Testis (tissue), 3 donors: Measurements from ENCODE around the gene ITPR2. TPM values are rescaled to one million over a fixed set of nuclear protein-coding genes. Genes with fewer than 3 reads are reported as not detected.

ENCODE experiments used
- DNase-seq: peaks from one replicate; pipeline ENCODE4 v3.0.0-alpha.2; 2019
- H3K27ac ChIP-seq, 2 donors: fragments of 200-600 bp; sonication (generic); one replicate each; pipeline ENCODE4 v1.5.1; 2019
- H3K27me3 ChIP-seq: fragments of 200-600 bp; sonication (generic); one replicate; pipeline ENCODE4 v1.5.1; 2019
- H3K36me3 ChIP-seq: fragments of 200-600 bp; sonication (generic); one replicate; pipeline ENCODE4 v1.5.1; 2017; ENCODE audit warnings: low read depth; ENCODE audit errors: missing control alignments
- H3K4me1 ChIP-seq: fragments of 200-600 bp; sonication (generic); one replicate; pipeline ENCODE4 v1.5.1; 2019
- H3K4me3 ChIP-seq, 2 donors: fragments of 200-600 bp; sonication (generic); one replicate each; pipeline ENCODE4 v1.5.1; 2017 to 2019
- H3K9me3 ChIP-seq: fragments of 200-600 bp; sonication (generic); one replicate; pipeline ENCODE4 v1.5.1; 2017
- CTCF ChIP-seq, 3 experiments: fragments of 450-650 bp in 2 of 3; fragments of 200-600 bp in 1 of 3; sonication (generic) in 1 of 3; IDR thresholded peaks; one replicate each; pipeline ENCODE4 v1.5.1; 2016 to 2019; ENCODE audit warnings: antibody characterized with exemption in 3 of 3, mild to moderate bottlenecking in 2 of 3, moderate library complexity in 1 of 3
- POLR2A ChIP-seq: fragments of 450-650 bp; IDR thresholded peaks from one replicate; pipeline ENCODE4 v1.6.1; 2017; ENCODE audit warnings: antibody characterized with exemption, mild to moderate bottlenecking, moderate library complexity
- WGBS, 2 donors: methylation state at CpG; one replicate each; pipeline ENCODE4 v1.1.5; 2018; 5-methylcytosine and 5-hydroxymethylcytosine counted together
- intact Hi-C: fragments of 100-400 bp; cut with DNase I; formaldehyde crosslinking; loops from one replicate; pipeline ENCODE4 v1.15.1; 2023; ENCODE audit warnings: low total_unique reads
- polyA plus RNA-seq: library from polyadenylated mRNA; stranded (reverse); fragments of 350-450 nt; fragmentation: Illumina TruSeq; extraction: RNeasy Lipid Tissue Mini Kit (QIAGEN cat#74804); gene quantifications from one replicate; pipeline ENCODE4 v1.2.3, GENCODE V29; 2014; ENCODE audit warnings: low read depth, low replicate concordance; ENCODE audit not compliant: insufficient read depth
- total RNA-seq, 2 donors: library from RNA; depleted of rRNA; stranded (reverse); fragments of >200 nt; gene quantifications; one replicate each; pipeline ENCODE4 v1.2.3, GENCODE V29; 2016

Gene ITPR2
- total and polyA plus RNA-seq, 3 donors from 2014 or later, result 4.9 to 60.6 (median 56.9) TPM

GRCh38 chr12:26717757-26718156, 115.2 kb downstream of the ITPR2 start:
- intact Hi-C loops, result no loop called here
- no peak for DNase-seq
- Histone ChIP-seq H3K36me3 (no peaks in the 10 kb centered on the region), H3K27me3 (no peaks in the 10 kb centered on the region), H3K4me3 (no peak overlapping the region), H3K4me1 (peaks cover under 1% of the 10 kb centered on the region), H3K27ac (no peak overlapping the region), H3K9me3 (no peaks in the 10 kb centered on the region)
- WGBS, 2 donors, result 89 to 97% methylated on average over 2 of the region's 2 CpGs
- TF ChIP-seq POLR2A, result no peak
- no peak for TF ChIP-seq CTCF (IDR thresholded peaks at IDR 0.05)

GRCh38 chr12:26715232-26715631, 117.8 kb downstream of the ITPR2 start:
- no peaks in the 10 kb centered on the region for H3K4me1 ChIP-seq
- no peaks in the 10 kb centered on the region for H3K27me3 ChIP-seq
- no peak for DNase-seq
- H3K36me3 ChIP-seq, result no peaks in the 10 kb centered on the region
- H3K9me3 ChIP-seq, result no peaks in the 10 kb centered on the region
- H3K27ac ChIP-seq, result no peak overlapping the region
- TF ChIP-seq POLR2A, result no peak
- TF ChIP-seq CTCF (IDR thresholded peaks at IDR 0.05), result no peak
- intact Hi-C loops, result no loop called here
- 87 to 92% methylated on average over 5 of the region's 5 CpGs for WGBS, 2 donors
- H3K4me3 ChIP-seq, result no peak overlapping the region

GRCh38 chr12:26713885-26714383, 119.1 kb downstream of the ITPR2 start:
- Histone ChIP-seq H3K27ac (no peak overlapping the region), H3K4me1 (no peaks in the 10 kb centered on the region), H3K9me3 (no peaks in the 10 kb centered on the region), H3K4me3 (no peak overlapping the region), H3K36me3 (no peaks in the 10 kb centered on the region), H3K27me3 (no peaks in the 10 kb centered on the region)
- no peak for DNase-seq
- TF ChIP-seq CTCF (IDR thresholded peaks at IDR 0.05) (no peak), POLR2A (no peak)
- intact Hi-C loops, result no loop called here
- WGBS, 2 donors, result 89 to 94% methylated on average over 8 of the region's 8 CpGs

GRCh38 chr12:26712892-26713291, 120.1 kb downstream of the ITPR2 start:
- Histone ChIP-seq H3K36me3 (no peaks in the 10 kb centered on the region), H3K27ac (no peak overlapping the region), H3K27me3 (no peaks in the 10 kb centered on the region), H3K4me1 (no peaks in the 10 kb centered on the region), H3K4me3 (no peak overlapping the region), H3K9me3 (no peaks in the 10 kb centered on the region)
- WGBS, 2 donors, result 67 to 88% methylated on average over 4 to 5 of the region's 5 CpGs
- no peak for DNase-seq
- TF ChIP-seq CTCF (IDR thresholded peaks at IDR 0.05) (no peak), POLR2A (no peak)
- intact Hi-C loops, result no loop called here

- H3K4me1 ChIP-seq, result no peaks in the 10 kb centered on the region
- TF ChIP-seq CTCF (IDR thresholded peaks at IDR 0.05) (no peak), POLR2A (no peak)
- H3K9me3 ChIP-seq, result no peaks in the 10 kb centered on the region
- DNase-seq, result no peak
- no peaks in the 10 kb centered on the region for H3K27me3 ChIP-seq
- no peak overlapping the region for H3K4me3 ChIP-seq
- intact Hi-C loops, result no loop called here
- 80 to 84% methylated on average over 3 of the region's 3 CpGs for WGBS, 2 donors
- H3K36me3 ChIP-seq, result no peaks in the 10 kb centered on the region
- H3K27ac ChIP-seq, result no peak overlapping the region
Measured at GRCh38 chr12:26711569-26711968, 121.4 kb downstream of the ITPR2 start.
